ENCODE data around the gene ACTMAP.

Gene ACTMAP

DNA sequence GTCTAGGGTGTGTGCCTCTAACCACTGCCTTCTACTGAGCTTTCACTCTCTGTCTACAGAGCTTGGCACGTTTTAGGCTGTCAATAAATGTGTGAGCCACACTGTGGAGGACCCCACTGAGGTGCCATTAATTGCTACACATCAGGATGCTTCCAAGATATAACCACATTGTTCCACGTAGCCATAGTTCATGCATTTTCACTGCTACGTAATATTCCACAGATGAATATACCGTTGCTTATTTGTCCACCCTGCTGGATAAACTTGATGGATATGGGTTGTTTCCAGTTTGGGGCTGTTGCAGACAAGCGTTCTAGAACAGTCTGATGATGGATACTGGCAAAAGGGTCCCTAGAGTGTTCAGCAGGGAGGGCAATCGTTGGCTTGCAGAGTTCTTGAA is 48.5 kb downstream of the ACTMAP start:
- in situ Hi-C loops (cut with HindIII; ENCODE audit: low sequenced_read_pairs), result no loop called here

- in situ Hi-C loops (cut with HindIII; ENCODE audit: low sequenced_read_pairs), result no loop called here
Observed at GRCh38 chr19:40700083-40700482, 50.2 kb downstream of the ACTMAP start.

GRCh38 chr19:40697007-40697406 is 53.3 kb downstream of the ACTMAP start:
- in situ Hi-C loops (cut with HindIII; ENCODE audit: low sequenced_read_pairs), result no loop called here

GRCh38 chr19:40695881-40696280 is 54.4 kb downstream of the ACTMAP start:
- in situ Hi-C loops (cut with HindIII; ENCODE audit: low sequenced_read_pairs), result no loop called here

DNA sequence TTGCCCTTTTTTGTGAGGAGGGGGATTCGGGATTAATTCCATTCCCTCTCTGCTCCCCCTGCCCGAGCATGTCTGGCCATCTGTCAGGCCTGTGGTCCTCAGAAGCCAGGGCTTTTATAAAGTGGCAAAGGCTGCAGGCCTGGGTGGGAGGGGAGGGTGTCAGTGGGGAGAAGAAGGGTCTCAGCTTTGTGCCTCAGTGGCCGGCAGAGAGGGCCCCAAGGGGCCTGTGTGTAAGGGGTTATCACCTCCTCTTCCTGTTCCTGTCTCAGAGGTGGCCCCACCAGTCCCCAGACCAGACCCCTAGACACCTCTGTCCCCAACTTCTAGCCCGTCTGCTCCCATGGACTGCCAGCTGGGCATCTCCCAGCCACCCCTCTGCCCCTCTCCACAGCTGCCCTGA is 56.4 kb downstream of the ACTMAP start:
- in situ Hi-C loops (cut with HindIII; ENCODE audit: low sequenced_read_pairs), result no loop called here

GRCh38 chr19:40693150-40693788 is 57.0 kb downstream of the ACTMAP start:
- in situ Hi-C loops (cut with HindIII; ENCODE audit: low sequenced_read_pairs), result no loop called here

DNA sequence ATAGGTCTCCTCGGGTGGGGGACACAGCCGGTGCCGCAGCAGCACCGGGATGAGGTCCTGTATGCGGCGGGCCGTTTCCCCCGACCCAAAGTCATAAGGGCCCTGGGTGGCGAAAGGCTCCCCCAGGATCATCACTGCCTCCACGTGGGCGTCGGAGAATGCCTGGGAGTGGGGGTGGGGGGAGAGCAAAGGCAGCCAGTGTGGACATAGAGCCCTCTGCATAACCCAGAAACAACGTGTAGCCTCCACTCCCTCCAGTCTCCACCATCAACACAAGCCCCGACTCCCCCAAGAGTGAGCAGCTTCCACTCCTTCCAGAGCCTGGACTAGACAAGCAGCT is 58.1 kb downstream of the ACTMAP start:
- in situ Hi-C loops (cut with HindIII; ENCODE audit: low sequenced_read_pairs), result no loop called here

- in situ Hi-C loops (cut with HindIII; ENCODE audit: low sequenced_read_pairs), result no loop called here
Observed at GRCh38 chr19:40691421-40692211, 58.7 kb downstream of the ACTMAP start.

All from DLD1 (cell line).